ENCODE results near the gene BACH2. TPM values are rescaled to one million over a fixed set of nuclear protein-coding genes. Genes with fewer than 3 reads are reported as not detected.

BACH2 gene
- polyA plus RNA-seq, 1 experiment: 2.2 TPM

DNA sequence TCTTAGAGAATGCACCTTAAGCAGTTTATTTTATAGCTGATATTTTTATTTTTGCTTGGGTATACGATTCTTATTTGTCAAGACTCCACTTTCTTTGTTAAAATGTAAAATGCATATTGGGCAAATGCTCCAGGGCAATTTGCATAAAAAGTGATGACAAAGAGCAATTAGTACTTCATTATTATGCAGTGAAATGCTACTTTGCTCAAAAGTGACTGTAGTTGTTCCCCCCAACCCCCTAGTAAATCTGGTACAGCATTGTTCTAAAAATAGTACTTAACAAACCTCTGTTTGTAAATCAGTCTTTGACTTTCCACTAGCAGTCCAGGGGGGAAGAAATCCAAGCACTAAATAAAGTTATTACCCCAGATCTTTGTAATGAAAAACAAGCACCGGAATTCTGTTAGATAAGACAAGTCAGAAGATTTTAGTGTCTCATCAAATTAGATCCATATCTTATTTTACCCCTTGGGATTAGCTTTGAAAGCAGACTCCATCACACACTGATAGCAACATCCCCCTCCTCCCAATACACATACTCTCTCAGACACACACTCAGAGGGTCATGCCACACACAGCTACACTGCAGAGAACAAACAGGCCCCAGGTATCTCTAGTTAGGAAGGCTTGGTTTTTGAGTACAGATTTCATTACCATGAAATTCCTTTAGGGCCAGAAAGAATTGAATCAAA is 32.9 kb upstream of the BACH2 start:
- ChIA-PET POLR2A (no interaction called here), CTCF (interaction anchor here (0.6 kb wide), 1 partner anchor 135 kb away, joined by 3 read pairs; no protein-coding TSS in a partner anchor)

DNA sequence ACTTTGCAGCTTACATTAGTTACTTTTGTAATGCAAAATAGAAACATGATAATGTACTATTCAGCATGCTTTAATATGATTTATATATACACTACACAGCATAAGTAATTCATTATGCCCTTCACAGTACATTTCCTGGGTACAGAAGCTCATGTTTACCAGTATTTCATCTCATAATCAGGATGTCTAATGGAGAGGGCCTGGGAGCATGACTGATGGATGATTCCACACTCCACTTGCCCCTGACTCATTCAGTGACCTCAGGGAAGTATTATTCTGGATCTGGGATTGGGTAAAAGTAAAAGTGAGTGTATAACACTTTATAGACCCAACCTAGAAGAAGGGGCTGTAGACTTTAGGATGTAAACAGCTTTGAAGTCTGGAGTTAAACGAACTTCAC is 31.4 kb upstream of the BACH2 start:
- H3K27me3 ChIP-seq (ENCODE audit: control insufficient read depth, insufficient read depth, low read length): no peaks in the 10 kb centered on the region
- POLR2A ChIA-PET: no interaction called here
- H3K9me3 ChIP-seq (ENCODE audit: control insufficient read depth, insufficient read depth, low read length): no peaks in the 10 kb centered on the region
- CTCF ChIA-PET: interaction anchor here (1.3 kb wide), 1 partner anchor 65 kb away, joined by 3 read pairs; no protein-coding TSS in a partner anchor
- TF ChIP-seq, protein P1, sequence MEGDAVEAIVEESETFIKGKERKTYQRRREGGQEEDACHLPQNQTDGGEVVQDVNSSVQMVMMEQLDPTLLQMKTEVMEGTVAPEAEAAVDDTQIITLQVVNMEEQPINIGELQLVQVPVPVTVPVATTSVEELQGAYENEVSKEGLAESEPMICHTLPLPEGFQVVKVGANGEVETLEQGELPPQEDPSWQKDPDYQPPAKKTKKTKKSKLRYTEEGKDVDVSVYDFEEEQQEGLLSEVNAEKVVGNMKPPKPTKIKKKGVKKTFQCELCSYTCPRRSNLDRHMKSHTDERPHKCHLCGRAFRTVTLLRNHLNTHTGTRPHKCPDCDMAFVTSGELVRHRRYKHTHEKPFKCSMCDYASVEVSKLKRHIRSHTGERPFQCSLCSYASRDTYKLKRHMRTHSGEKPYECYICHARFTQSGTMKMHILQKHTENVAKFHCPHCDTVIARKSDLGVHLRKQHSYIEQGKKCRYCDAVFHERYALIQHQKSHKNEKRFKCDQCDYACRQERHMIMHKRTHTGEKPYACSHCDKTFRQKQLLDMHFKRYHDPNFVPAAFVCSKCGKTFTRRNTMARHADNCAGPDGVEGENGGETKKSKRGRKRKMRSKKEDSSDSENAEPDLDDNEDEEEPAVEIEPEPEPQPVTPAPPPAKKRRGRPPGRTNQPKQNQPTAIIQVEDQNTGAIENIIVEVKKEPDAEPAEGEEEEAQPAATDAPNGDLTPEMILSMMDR (IDR thresholded peaks at IDR 0.05; ENCODE audit: low read depth, low read length): no peak
- no peak overlapping the region for H3K4me3 ChIP-seq (ENCODE audit: low read depth, low read length)
- DNase-seq (ENCODE audit: low read depth, low spot score): no peak
- no peak overlapping the region for H3K27ac ChIP-seq (ENCODE audit: low read depth, low read length)

More for the DNA sequence above, 32.9 kb upstream of the BACH2 start:
- Histone ChIP-seq H3K9me3 (ENCODE audit: control insufficient read depth, insufficient read depth, low read length) (no peaks in the 10 kb centered on the region), H3K4me3 (ENCODE audit: low read depth, low read length) (no peak overlapping the region), H3K27ac (ENCODE audit: low read depth, low read length) (no peak overlapping the region), H3K27me3 (ENCODE audit: control insufficient read depth, insufficient read depth, low read length) (no peaks in the 10 kb centered on the region)
- no peak for DNase-seq (ENCODE audit: low read depth, low spot score)
- TF ChIP-seq, protein P1 (IDR thresholded peaks at IDR 0.05; ENCODE audit: low read depth, low read length): no peak

DNA sequence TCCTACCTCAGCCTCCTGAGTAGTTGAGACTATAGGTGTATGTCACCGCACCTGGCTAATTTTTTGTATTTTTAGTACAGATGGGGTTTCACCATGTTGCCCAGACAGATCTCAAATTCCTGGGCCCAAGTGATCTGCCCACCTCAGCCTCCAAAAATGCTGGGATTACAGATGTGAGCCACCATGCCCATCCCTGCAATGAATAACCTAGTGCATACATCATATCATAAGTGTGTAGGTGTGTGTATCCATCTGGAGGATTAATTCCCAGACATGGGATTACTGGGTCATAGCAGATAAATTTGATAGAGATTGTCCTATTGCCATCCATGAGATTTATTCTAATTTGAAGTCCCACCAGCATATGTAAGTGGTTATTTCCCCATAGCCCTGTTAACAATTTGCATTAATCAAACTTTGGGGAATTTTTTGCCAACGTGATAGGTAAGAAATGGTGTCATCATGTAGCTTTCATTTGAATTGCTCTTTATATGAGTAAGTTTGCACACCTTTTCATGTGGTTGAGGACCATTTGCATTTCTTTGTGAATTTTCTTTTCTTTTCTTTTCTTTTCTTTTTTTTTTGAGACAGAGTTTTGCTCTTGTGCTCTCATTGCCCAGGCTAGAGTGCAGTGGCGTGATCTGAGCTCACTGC is 29.9 kb upstream of the BACH2 start:
- DNase-seq (ENCODE audit: low read depth, low spot score): no peak
- Histone ChIP-seq H3K4me3 (ENCODE audit: low read depth, low read length) (no peak overlapping the region), H3K27me3 (ENCODE audit: control insufficient read depth, insufficient read depth, low read length) (no peaks in the 10 kb centered on the region), H3K9me3 (ENCODE audit: control insufficient read depth, insufficient read depth, low read length) (no peaks in the 10 kb centered on the region), H3K27ac (ENCODE audit: low read depth, low read length) (no peak overlapping the region)
- CTCF ChIA-PET: no interaction called here
- TF ChIP-seq, protein P1 (IDR thresholded peaks at IDR 0.05; ENCODE audit: low read depth, low read length): no peak
- POLR2A ChIA-PET: no interaction called here

DNA sequence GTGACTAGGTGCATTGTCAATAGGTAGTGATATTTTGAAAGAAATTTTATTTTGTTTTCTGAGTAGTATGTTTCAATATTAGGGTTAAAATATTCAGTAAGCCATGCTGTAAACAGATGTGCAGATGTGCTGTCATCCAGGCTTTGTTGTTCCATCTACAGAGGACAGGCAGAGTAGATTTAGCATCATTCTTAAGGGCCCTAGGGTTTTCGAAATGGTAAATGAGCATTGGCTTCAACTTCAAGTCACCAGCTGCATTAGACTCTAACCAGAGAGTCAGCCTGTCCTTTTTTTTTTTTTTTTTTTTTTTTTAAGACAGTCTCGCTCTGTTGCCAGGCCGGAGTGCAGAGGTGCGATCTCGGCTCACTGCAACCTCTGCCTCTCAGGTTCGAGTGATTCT is 27.1 kb upstream of the BACH2 start:
- DNase-seq (ENCODE audit: low read depth, low spot score): no peak
- Histone ChIP-seq H3K27me3 (ENCODE audit: control insufficient read depth, insufficient read depth, low read length) (no peaks in the 10 kb centered on the region), H3K4me3 (ENCODE audit: low read depth, low read length) (no peak overlapping the region), H3K9me3 (ENCODE audit: control insufficient read depth, insufficient read depth, low read length) (no peaks in the 10 kb centered on the region), H3K27ac (ENCODE audit: low read depth, low read length) (no peak overlapping the region)
- ChIA-PET POLR2A (no interaction called here), CTCF (interaction anchor here (1.4 kb wide), 1 partner anchor 383 kb away, joined by 4 read pairs; no protein-coding TSS in a partner anchor)
- TF ChIP-seq, protein P1 (IDR thresholded peaks at IDR 0.05; ENCODE audit: low read depth, low read length): no peak

DNA sequence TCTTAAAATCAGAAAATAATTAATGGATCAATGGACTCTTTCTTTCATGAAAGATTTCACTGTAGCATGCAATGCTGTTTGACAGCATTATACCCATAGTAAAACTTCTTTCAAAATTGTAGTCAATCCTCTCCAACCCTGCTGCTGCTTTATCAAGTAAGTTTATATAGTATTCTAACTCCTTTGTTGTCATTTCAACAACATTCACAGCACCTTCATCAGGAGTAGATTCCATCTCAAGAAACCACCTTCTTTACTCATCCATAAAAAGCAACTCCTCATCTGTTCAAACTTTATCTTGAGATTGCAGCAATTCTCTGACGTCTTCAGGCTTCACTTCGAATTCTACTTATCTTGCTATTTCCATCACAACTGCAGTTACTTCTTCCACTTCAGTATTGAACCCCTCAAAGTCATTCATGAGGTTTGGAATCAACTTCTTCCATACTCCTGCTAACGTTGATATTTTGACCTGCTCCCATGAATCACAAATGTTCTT is 26.4 kb upstream of the BACH2 start:
- POLR2A ChIA-PET: no interaction called here

More for the DNA sequence above, 26.4 kb upstream of the BACH2 start:
- TF ChIP-seq, protein P1 (IDR thresholded peaks at IDR 0.05; ENCODE audit: low read depth, low read length): no peak
- Histone ChIP-seq H3K27me3 (ENCODE audit: control insufficient read depth, insufficient read depth, low read length) (no peaks in the 10 kb centered on the region), H3K9me3 (ENCODE audit: control insufficient read depth, insufficient read depth, low read length) (no peaks in the 10 kb centered on the region), H3K27ac (ENCODE audit: low read depth, low read length) (no peak overlapping the region), H3K4me3 (ENCODE audit: low read depth, low read length) (no peak overlapping the region)
- CTCF ChIA-PET: interaction anchor here (1.4 kb wide), 1 partner anchor 383 kb away, joined by 4 read pairs; no protein-coding TSS in a partner anchor
- no peak for DNase-seq (ENCODE audit: low read depth, low spot score)

All from AG04450 (cell line).